DMS 273 treated with DMSO at 0.1 percent for 48 hours (cell line): Measurements from ENCODE around the gene MINPP1.
"Not testable (repeated sequence)": the region's sequence is repeated elsewhere in the genome, so short reads cannot be mapped to it uniquely, and the experiment has no call there.

Experiments used
- DNase-seq: peaks from one replicate; lab custom pipeline; 2025; lab: John Stamatoyannopoulos, UW

MINPP1 gene

GRCh38 chr10:87504640-87505365 is at the start of gene MINPP1:
Gene MINPP1 (plus strand): TSS chr10:87504893. CDS start chr10:87504916, 23 bp downstream.
- DNase-seq: peak; percentile 44

GRCh38 chr10:87456586-87457220 is 48.0 kb upstream of the MINPP1 start:
- not testable (repeated sequence) for DNase-seq

GRCh38 chr10:87461751-87462150 is 42.9 kb upstream of the MINPP1 start:
- not testable (repeated sequence) for DNase-seq

GRCh38 chr10:87466849-87467248 is 37.8 kb upstream of the MINPP1 start:
- DNase-seq: not testable (repeated sequence)

- not testable (repeated sequence) for DNase-seq
Observed at GRCh38 chr10:87488733-87489132, 16.0 kb upstream of the MINPP1 start.

GRCh38 chr10:87490285-87490684 is 14.4 kb upstream of the MINPP1 start:
- DNase-seq: not testable (repeated sequence)

GRCh38 chr10:87492450-87492849 is 12.2 kb upstream of the MINPP1 start:
- DNase-seq: not testable (repeated sequence)

- not testable (repeated sequence) for DNase-seq
Observed at GRCh38 chr10:87495446-87495845, 9.2 kb upstream of the MINPP1 start.

- not testable (repeated sequence) for DNase-seq
Observed at GRCh38 chr10:87497386-87497785, 7.3 kb upstream of the MINPP1 start.

GRCh38 chr10:87498106-87498789 is 6.4 kb upstream of the MINPP1 start:
- not testable (repeated sequence) for DNase-seq

- DNase-seq: no peak
Observed at GRCh38 chr10:87500646-87501048, 4.0 kb upstream of the MINPP1 start.

- no peak for DNase-seq
Observed at GRCh38 chr10:87503401-87503800, 1.3 kb upstream of the MINPP1 start.

GRCh38 chr10:87503886-87504285 is 807 bp upstream of the MINPP1 start:
- DNase-seq: no peak

- no peak for DNase-seq
Observed at GRCh38 chr10:87504307-87504639, 420 bp upstream of the MINPP1 start.

GRCh38 chr10:87505366-87506111 is 846 bp downstream of the MINPP1 start:
- no peak for DNase-seq

- DNase-seq: no peak
Observed at GRCh38 chr10:87506956-87507355, 2.3 kb downstream of the MINPP1 start.

GRCh38 chr10:87507879-87508483 is 3.3 kb downstream of the MINPP1 start:
- DNase-seq: no peak

- DNase-seq: no peak
Observed at GRCh38 chr10:87508837-87509236, 4.1 kb downstream of the MINPP1 start.

GRCh38 chr10:87510025-87510424 is 5.3 kb downstream of the MINPP1 start:
- no peak for DNase-seq

GRCh38 chr10:87511526-87511925 is 6.8 kb downstream of the MINPP1 start:
- DNase-seq: no peak

- no peak for DNase-seq
Observed at GRCh38 chr10:87518937-87519336, 14.2 kb downstream of the MINPP1 start.

- no peak for DNase-seq
Observed at GRCh38 chr10:87519582-87519981, 14.9 kb downstream of the MINPP1 start.
